ENCODE data around the gene RFK.

The RFK gene

DNA sequence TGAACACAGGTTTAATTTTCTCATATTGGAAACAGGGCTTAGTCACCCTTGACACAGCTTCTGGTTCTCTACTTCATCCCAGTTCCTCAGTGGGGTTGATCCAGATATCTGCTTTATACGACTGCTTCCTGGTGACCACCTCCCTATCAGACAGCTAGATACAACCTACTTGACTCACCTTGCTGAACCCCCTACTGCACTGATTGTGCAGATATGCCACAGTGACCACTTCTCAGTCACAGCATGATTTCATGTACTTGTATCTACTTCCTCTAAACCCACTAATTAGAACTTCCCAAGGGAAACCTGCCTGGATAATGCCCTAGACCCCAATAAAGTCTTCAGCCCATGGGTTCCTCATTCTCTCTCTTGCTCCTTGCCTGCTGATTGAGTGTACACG, 18.4 kb upstream of the RFK start:
- H3K27ac ChIP-seq (ENCODE audit: insufficient read depth, low read depth, low read length, poor library complexity, severe bottlenecking): no peak overlapping the region
- H3K4me3 ChIP-seq (ENCODE audit: insufficient read depth, low read depth, low read length): no peak overlapping the region
- H3K27me3 ChIP-seq (ENCODE audit: control insufficient read depth, insufficient read depth, low read length, poor library complexity, severe bottlenecking): no peaks in the 10 kb centered on the region
- H3K9me3 ChIP-seq (ENCODE audit: control insufficient read depth, low read length): no peaks in the 10 kb centered on the region
- 74 to 94% methylated on average over 2 of the region's 2 CpGs for WGBS, 2 experiments
- H3K36me3 ChIP-seq (ENCODE audit: control insufficient read depth, insufficient read depth, low read length): no peaks in the 10 kb centered on the region
- H3K4me1 ChIP-seq (ENCODE audit: control insufficient read depth, insufficient read depth, low read length): no peaks in the 10 kb centered on the region

DNA sequence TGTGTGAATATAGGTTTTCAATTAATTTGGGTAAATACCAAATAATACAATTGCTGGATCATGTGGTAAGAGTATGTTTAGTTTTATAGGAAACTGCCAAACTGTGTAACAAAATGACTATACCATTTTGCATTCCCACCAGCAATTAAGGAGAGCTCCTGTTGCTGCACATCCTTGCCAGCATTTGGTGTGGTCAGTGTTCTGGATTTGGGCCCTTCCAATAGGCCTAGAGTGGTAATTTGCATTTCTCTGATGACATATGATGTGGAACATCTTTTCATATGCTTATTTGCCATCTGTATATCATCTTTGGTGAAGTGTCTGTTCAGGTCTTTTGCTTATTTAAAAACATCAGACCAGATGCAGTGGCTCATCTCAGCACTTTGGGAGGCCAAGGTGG, 11.6 kb upstream of the RFK start:
- Histone ChIP-seq H3K36me3 (ENCODE audit: control insufficient read depth, insufficient read depth, low read length) (no peaks in the 10 kb centered on the region), H3K9me3 (ENCODE audit: control insufficient read depth, low read length) (no peaks in the 10 kb centered on the region), H3K27ac (ENCODE audit: insufficient read depth, low read depth, low read length, poor library complexity, severe bottlenecking) (no peak overlapping the region), H3K4me3 (ENCODE audit: insufficient read depth, low read depth, low read length) (no peak overlapping the region), H3K4me1 (ENCODE audit: control insufficient read depth, insufficient read depth, low read length) (no peaks in the 10 kb centered on the region), H3K27me3 (ENCODE audit: control insufficient read depth, insufficient read depth, low read length, poor library complexity, severe bottlenecking) (no peaks in the 10 kb centered on the region)

DNA sequence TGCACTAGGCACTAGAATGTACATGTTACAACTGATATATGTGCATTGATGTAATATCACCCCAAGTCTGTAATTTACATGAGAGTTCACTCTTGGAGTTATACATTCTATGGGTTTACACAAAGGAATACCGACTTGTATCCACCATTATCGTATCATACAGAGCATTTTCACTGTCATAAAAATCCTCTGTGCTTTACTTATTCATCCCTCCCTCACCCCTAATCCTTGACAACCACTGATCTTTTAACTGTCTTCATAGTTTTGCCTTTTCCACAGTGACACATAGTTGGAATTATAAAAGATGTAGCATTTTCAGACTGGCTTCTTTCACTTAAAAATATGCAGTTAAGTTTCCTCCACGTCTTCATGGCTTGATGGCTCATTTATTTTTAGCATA, 11.1 kb upstream of the RFK start:
- 90 to 94% methylated on average over 2 of the region's 3 CpGs for WGBS, 2 experiments
- Histone ChIP-seq H3K9me3 (ENCODE audit: control insufficient read depth, low read length) (no peaks in the 10 kb centered on the region), H3K4me3 (ENCODE audit: insufficient read depth, low read depth, low read length) (no peak overlapping the region), H3K27me3 (ENCODE audit: control insufficient read depth, insufficient read depth, low read length, poor library complexity, severe bottlenecking) (no peaks in the 10 kb centered on the region), H3K36me3 (ENCODE audit: control insufficient read depth, insufficient read depth, low read length) (no peaks in the 10 kb centered on the region), H3K27ac (ENCODE audit: insufficient read depth, low read depth, low read length, poor library complexity, severe bottlenecking) (no peak overlapping the region), H3K4me1 (ENCODE audit: control insufficient read depth, insufficient read depth, low read length) (no peaks in the 10 kb centered on the region)

DNA sequence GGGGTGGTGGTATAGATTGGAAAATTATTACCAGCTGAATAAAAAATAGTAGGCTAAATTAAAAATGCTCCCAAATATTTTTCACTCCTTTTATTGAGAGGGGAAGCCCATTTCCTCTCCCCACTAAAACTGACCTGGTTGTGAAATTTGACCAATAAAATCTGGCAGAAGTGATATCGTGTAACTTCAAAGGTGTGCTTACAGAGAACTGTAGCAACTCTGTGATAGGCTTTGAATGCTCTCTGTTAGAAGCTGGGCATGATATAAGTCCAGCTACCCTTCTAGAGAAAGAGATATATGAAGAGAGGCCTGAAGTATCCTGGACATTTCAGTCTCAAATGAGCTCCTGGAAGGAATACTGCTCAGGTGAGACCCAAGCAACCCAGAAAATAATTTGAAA, 10.2 kb upstream of the RFK start:
- H3K36me3 ChIP-seq (ENCODE audit: control insufficient read depth, insufficient read depth, low read length): no peaks in the 10 kb centered on the region
- no peak overlapping the region for H3K27ac ChIP-seq (ENCODE audit: insufficient read depth, low read depth, low read length, poor library complexity, severe bottlenecking)
- H3K27me3 ChIP-seq (ENCODE audit: control insufficient read depth, insufficient read depth, low read length, poor library complexity, severe bottlenecking): no peaks in the 10 kb centered on the region
- 84 to 100% methylated on average over 1 of the region's 1 CpG for WGBS, 2 experiments
- H3K4me1 ChIP-seq (ENCODE audit: control insufficient read depth, insufficient read depth, low read length): no peaks in the 10 kb centered on the region
- no peak overlapping the region for H3K4me3 ChIP-seq (ENCODE audit: insufficient read depth, low read depth, low read length)
- H3K9me3 ChIP-seq (ENCODE audit: control insufficient read depth, low read length): no peaks in the 10 kb centered on the region

DNA sequence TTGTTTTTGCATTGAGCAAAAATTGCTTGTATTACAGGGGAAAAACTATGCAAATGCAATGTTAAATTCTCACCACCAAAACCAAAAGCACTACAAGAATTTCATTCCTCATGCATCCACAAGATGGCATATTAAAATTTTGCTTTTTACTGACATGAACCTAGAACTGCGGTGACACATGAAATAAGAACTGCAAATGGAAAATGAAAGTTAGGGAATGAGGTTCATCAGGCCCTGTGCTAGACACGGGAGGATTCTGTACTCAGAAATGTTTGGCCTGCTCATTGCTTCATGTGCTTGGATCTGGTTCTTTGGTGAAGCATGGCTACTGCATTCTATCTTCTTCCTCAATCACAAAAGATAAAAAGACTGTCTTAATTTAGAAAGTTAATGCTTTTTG, 9.1 kb upstream of the RFK start:
- Histone ChIP-seq H3K4me3 (ENCODE audit: insufficient read depth, low read depth, low read length) (no peak overlapping the region), H3K27ac (ENCODE audit: insufficient read depth, low read depth, low read length, poor library complexity, severe bottlenecking) (no peak overlapping the region), H3K4me1 (ENCODE audit: control insufficient read depth, insufficient read depth, low read length) (no peaks in the 10 kb centered on the region), H3K9me3 (ENCODE audit: control insufficient read depth, low read length) (no peaks in the 10 kb centered on the region), H3K36me3 (ENCODE audit: control insufficient read depth, insufficient read depth, low read length) (no peaks in the 10 kb centered on the region), H3K27me3 (ENCODE audit: control insufficient read depth, insufficient read depth, low read length, poor library complexity, severe bottlenecking) (no peaks in the 10 kb centered on the region)
- 78 to 95% methylated on average over 2 of the region's 2 CpGs for WGBS, 2 experiments

DNA sequence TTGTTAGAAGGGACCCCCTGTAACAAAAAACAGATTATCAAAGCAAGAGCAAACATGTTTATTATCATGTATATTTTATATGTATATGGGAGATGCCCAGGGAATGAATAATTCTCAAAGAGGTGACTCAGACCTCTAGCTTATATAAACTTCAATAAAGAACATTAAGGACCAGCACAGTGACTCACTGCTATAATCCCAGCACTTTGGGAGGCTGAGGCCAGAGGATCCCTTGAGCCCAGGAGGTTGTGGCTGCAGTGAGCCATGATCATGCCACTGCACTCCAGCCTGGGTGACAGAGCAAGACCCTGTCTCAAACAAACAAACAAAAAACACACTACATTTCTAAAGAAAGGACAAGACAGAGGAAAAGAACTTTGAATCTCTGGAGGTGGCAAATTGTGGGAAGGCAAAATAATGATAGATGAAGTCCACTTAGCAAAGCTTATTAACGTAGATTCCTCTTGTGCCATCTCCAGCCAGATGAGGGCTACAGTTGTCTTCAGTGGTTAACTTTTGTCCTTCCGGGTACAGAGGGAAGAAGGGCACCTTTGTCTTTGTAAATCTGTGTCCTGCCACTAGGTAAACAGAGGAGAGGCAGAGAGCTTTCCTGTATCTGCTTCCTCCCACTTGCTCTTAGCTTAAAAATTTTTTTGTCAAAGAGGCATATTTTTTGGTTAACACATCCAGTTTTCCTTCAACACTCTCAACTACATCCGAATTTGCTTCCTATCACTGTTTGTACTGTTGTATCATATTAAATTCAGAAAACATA, 7.5 kb upstream of the RFK start:
- Histone ChIP-seq H3K4me3 (ENCODE audit: insufficient read depth, low read depth, low read length) (no peak overlapping the region), H3K27me3 (ENCODE audit: control insufficient read depth, insufficient read depth, low read length, poor library complexity, severe bottlenecking) (no peaks in the 10 kb centered on the region), H3K9me3 (ENCODE audit: control insufficient read depth, low read length) (no peaks in the 10 kb centered on the region), H3K36me3 (ENCODE audit: control insufficient read depth, insufficient read depth, low read length) (no peaks in the 10 kb centered on the region), H3K27ac (ENCODE audit: insufficient read depth, low read depth, low read length, poor library complexity, severe bottlenecking) (no peak overlapping the region), H3K4me1 (ENCODE audit: control insufficient read depth, insufficient read depth, low read length) (no peaks in the 10 kb centered on the region)
- WGBS, 2 experiments: 76 to 78% methylated on average over 2 of the region's 3 CpGs

DNA sequence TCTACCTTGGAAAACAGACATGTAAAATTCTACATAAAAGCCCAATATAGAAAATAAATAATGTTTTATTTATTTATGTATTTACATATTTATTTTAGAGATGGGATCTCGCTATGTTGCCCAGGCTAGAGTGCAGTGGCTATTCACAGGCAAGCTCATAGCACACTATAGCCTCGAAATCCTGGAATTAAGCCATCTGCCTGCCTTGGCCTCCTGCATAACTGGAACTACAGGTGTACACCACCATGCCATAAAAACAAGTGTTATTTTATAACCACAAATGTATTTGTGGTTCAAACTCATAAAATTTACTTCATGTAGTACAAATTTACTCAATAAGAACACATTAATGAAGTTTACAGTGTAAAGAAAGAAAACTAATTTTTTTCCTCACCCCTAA, 7.0 kb upstream of the RFK start:
- H3K4me3 ChIP-seq (ENCODE audit: insufficient read depth, low read depth, low read length): no peak overlapping the region
- H3K9me3 ChIP-seq (ENCODE audit: control insufficient read depth, low read length): no peaks in the 10 kb centered on the region
- no peaks in the 10 kb centered on the region for H3K27me3 ChIP-seq (ENCODE audit: control insufficient read depth, insufficient read depth, low read length, poor library complexity, severe bottlenecking)
- H3K27ac ChIP-seq (ENCODE audit: insufficient read depth, low read depth, low read length, poor library complexity, severe bottlenecking): no peak overlapping the region
- H3K36me3 ChIP-seq (ENCODE audit: control insufficient read depth, insufficient read depth, low read length): no peaks in the 10 kb centered on the region
- H3K4me1 ChIP-seq (ENCODE audit: control insufficient read depth, insufficient read depth, low read length): no peaks in the 10 kb centered on the region
- WGBS, 2 experiments: 89 to 93% methylated on average over 2 of the region's 2 CpGs

DNA sequence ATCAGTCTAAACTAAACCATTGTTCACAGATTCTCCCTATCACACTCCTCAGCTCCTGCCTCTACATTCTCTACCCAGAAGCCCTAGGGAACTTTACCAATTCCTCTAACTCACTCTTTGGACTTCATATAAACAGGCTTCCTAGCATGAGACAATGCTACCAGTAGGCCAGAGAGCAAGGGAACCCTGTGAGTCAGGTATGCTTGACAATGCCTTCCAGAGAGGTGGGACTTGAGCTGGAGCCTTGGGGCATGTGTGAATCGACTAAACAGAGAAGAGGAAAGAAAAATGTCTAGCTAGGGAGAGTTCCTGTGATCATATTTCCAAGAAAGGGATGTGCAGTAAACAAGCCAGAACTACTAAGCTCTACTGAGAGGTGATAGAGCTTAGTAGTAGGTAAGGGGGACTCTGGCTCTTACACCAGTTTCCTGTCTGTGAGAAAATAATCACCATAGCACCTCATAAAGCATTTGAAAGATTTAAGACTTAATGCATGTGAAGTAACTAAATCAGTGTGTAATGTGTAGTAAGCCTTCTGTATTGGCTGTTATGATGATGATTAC, 6.4 kb upstream of the RFK start:
- H3K4me3 ChIP-seq (ENCODE audit: insufficient read depth, low read depth, low read length): no peak overlapping the region

DNA sequence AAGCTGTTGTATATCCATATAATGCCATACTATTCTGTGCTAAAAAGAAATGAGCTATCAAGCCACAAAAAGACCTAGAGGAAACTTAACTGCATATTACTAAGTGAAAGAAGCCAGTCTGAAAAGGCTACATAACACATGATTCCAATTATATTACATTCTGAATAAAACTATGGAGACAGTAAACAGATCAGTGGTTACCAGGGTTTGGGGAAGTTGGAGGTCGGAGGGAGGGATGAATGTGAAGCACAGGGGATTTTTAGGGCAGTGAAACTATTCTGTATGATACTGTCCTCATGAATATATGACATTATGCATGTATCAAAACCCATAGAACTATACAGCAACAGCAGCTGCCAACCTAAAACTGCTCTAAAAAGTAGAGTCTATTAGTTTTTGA, 5.6 kb upstream of the RFK start:
- 83% methylated on average over 1 of the region's 1 CpG; no CpG with 5 or more reads in 1 of the 2 experiments for WGBS, 2 experiments
- no peaks in the 10 kb centered on the region for H3K36me3 ChIP-seq (ENCODE audit: control insufficient read depth, insufficient read depth, low read length)

More for the DNA sequence above, 6.4 kb upstream of the RFK start:
- Histone ChIP-seq H3K27ac (ENCODE audit: insufficient read depth, low read depth, low read length, poor library complexity, severe bottlenecking) (no peak overlapping the region), H3K4me1 (ENCODE audit: control insufficient read depth, insufficient read depth, low read length) (no peaks in the 10 kb centered on the region), H3K27me3 (ENCODE audit: control insufficient read depth, insufficient read depth, low read length, poor library complexity, severe bottlenecking) (no peaks in the 10 kb centered on the region), H3K36me3 (ENCODE audit: control insufficient read depth, insufficient read depth, low read length) (no peaks in the 10 kb centered on the region), H3K9me3 (ENCODE audit: control insufficient read depth, low read length) (no peaks in the 10 kb centered on the region)
- WGBS, 2 experiments: 91 to 94% methylated on average over 1 of the region's 1 CpG

DNA sequence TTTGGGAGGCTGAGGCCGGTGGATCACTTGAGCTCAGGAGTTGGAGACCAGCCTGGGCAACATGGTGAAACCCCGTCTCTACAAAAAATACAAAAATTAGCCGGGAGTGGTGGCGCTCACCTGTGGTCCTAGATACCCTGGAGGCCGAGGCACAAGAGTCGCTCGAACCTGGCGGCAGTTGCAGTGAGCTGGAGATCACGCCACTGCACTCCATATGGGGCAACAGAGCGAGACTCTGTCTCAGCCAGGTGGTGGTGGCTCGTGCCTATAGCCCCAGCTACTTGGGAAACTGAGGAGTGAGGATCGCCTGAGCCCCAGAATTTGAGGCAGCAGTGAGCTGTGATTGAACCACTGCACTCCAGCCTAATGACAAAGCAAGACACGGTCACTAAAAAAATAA, 2.4 kb upstream of the RFK start:
- no peaks in the 10 kb centered on the region for H3K27me3 ChIP-seq (ENCODE audit: control insufficient read depth, insufficient read depth, low read length, poor library complexity, severe bottlenecking)
- 94 to 95% methylated on average over 13 of the region's 13 CpGs for WGBS, 2 experiments
- no peak overlapping the region for H3K27ac ChIP-seq (ENCODE audit: insufficient read depth, low read depth, low read length, poor library complexity, severe bottlenecking)
- H3K36me3 ChIP-seq (ENCODE audit: control insufficient read depth, insufficient read depth, low read length): no peaks in the 10 kb centered on the region
- no peaks in the 10 kb centered on the region for H3K4me1 ChIP-seq (ENCODE audit: control insufficient read depth, insufficient read depth, low read length)
- H3K9me3 ChIP-seq (ENCODE audit: control insufficient read depth, low read length): no peaks in the 10 kb centered on the region
- no peak overlapping the region for H3K4me3 ChIP-seq (ENCODE audit: insufficient read depth, low read depth, low read length)

More for the DNA sequence above, 5.6 kb upstream of the RFK start:
- Histone ChIP-seq H3K4me3 (ENCODE audit: insufficient read depth, low read depth, low read length) (no peak overlapping the region), H3K4me1 (ENCODE audit: control insufficient read depth, insufficient read depth, low read length) (no peaks in the 10 kb centered on the region), H3K27ac (ENCODE audit: insufficient read depth, low read depth, low read length, poor library complexity, severe bottlenecking) (no peak overlapping the region), H3K27me3 (ENCODE audit: control insufficient read depth, insufficient read depth, low read length, poor library complexity, severe bottlenecking) (no peaks in the 10 kb centered on the region), H3K9me3 (ENCODE audit: control insufficient read depth, low read length) (no peaks in the 10 kb centered on the region)

Data from ectodermal cell (in vitro differentiated cells).